Activated CD4-positive, alpha-beta T cell treated with anti-CD3 and anti-CD28 coated beads for 48 hours (primary cell): ENCODE results near the gene ESRRA.
"Not testable (repeated sequence)": the region's sequence is repeated elsewhere in the genome, so short reads cannot be mapped to it uniquely, and the experiment has no call there.

ENCODE experiments used
- DNase-seq: peaks from one replicate; pipeline ENCODE4 v3.0.0-alpha.2; 2020

The ESRRA gene

GRCh38 chr11:64314146-64314804, 9.0 kb downstream of the ESRRA start:
- DNase-seq = no peak

GRCh38 chr11:64314805-64315561, 9.7 kb downstream of the ESRRA start:
- DNase-seq = no peak

GRCh38 chr11:64315667-64316526, 10.6 kb downstream of the ESRRA start:
- not testable (repeated sequence) for DNase-seq

GRCh38 chr11:64316672-64317324, 11.5 kb downstream of the ESRRA start:
- peak; percentile 50 for DNase-seq

- DNase-seq = peak; percentile 98
These were observed 12.1 kb downstream of the ESRRA start, which contains the start of gene TRMT112 for GRCh38 chr11:64317325-64317960. Gene TRMT112 (minus strand): TSS chr11:64317559. CDS start chr11:64317526, 33 bp downstream.

GRCh38 chr11:64317961-64318765, 12.8 kb downstream of the ESRRA start, which contains the start of gene PRDX5:
Gene PRDX5 (plus strand): TSS chr11:64318121. CDS start chr11:64318216, 95 bp downstream.
- peak; percentile 96 for DNase-seq

- DNase-seq = no peak
These were observed 13.7 kb downstream of the ESRRA start for GRCh38 chr11:64318766-64319761.

- DNase-seq = no peak
These were observed 15.2 kb downstream of the ESRRA start for GRCh38 chr11:64320556-64320955.

GRCh38 chr11:64321026-64321425, 15.7 kb downstream of the ESRRA start:
- DNase-seq = no peak

GRCh38 chr11:64321533-64321932, 16.2 kb downstream of the ESRRA start:
- DNase-seq = no peak

- DNase-seq = no peak
These were observed 17.6 kb downstream of the ESRRA start for GRCh38 chr11:64322925-64323260.

- DNase-seq = no peak
These were observed 18.0 kb downstream of the ESRRA start for GRCh38 chr11:64323373-64323772.

- DNase-seq = not testable (repeated sequence)
These were observed 18.7 kb downstream of the ESRRA start for GRCh38 chr11:64323984-64324383.

GRCh38 chr11:64324692-64325469, 19.6 kb downstream of the ESRRA start:
- DNase-seq = no peak

GRCh38 chr11:64327375-64327774, 22.1 kb downstream of the ESRRA start:
- no peak for DNase-seq

GRCh38 chr11:64327993-64328392, 22.7 kb downstream of the ESRRA start:
- DNase-seq = no peak

- no peak for DNase-seq
These were observed 25.6 kb downstream of the ESRRA start for GRCh38 chr11:64330888-64331287.

- DNase-seq = peak; percentile 89
These were observed 26.4 kb downstream of the ESRRA start for GRCh38 chr11:64331569-64332371.
